ENCODE data around the gene CACNA1E. TPM values are rescaled to one million over a fixed set of nuclear protein-coding genes. Genes with fewer than 3 reads are reported as not detected.

CACNA1E gene
- total and polyA plus RNA-seq, 2 of the 13 experiments (the other 11 are each of a cell fraction or from before 2014, with no cell fraction given) = not detected

DNA sequence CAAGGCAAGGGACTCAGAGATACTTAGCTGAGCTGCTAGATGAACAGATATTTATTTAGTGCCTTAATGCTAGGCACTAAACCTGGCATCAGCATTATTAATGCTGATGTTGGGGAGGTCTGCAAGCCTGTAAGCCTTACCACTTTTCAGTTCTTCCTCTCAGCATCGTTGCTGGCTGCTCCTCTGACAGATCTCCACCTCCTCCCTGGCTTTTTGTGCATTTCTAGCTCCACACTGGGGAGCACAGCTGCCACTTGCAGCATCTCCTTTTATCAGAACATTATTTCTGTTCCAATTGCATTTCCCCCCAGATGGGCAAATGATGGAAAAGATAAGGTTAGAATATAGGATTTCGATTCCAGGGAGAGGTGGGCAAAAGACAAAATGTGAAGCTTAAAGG is 34.8 kb downstream of the CACNA1E start:
- in situ Hi-C loops (cut with HindIII; ENCODE audit: extremely low pct_ligation_motif_present, low pct_unique_long_range_greater_than_20kb) = no loop called here
- ChIA-PET CTCF (ENCODE audit: low intra/inter-chr PET ratio, low total read pairs) (no interaction called here), POLR2A (no interaction called here)
- no peak for TF ChIP-seq CEBPG (CRISPR knock-in tag; IDR thresholded peaks at IDR 0.05)
- TF ChIP-seq MAFK (conservative IDR thresholded peaks at IDR 0.05 in 1 of 2, IDR thresholded peaks at IDR 0.05 in 1 of 2; ENCODE audit: low read length in 2 of 2) = 0 out of 4 replicates have a peak, but pooled peaks of 1 of the 2 experiments have one; percentile 10
- TF ChIP-seq ZFP36L2 (CRISPR knock-in tag; IDR thresholded peaks at IDR 0.05) = no peak
- 0% methylated on average over 2 of the region's 2 CpGs for WGBS (ENCODE audit: low lambda C conversion rate)
- intact Hi-C loops (cut with micrococcal nuclease; ENCODE audit: unreplicated experiment) = no loop called here
- no peaks in the 10 kb centered on the region for H3K36me3 ChIP-seq (replicated peaks in 1 of 2; ENCODE audit: control insufficient read depth in 1 of 2, insufficient read depth in 2 of 2, low read length in 2 of 2)
- no peak overlapping the region for H2AFZ ChIP-seq (ENCODE audit: low read length)
- no peak for ATAC-seq
- H3K4me3 ChIP-seq (replicated peaks in 1 of 3; ENCODE audit: insufficient read depth in 1 of 3, low read depth in 2 of 3, low read length in 3 of 3) = no peak overlapping the region
- H3K9ac ChIP-seq (ENCODE audit: insufficient read depth, low read depth, low read length) = no peak overlapping the region
- no peak overlapping the region for H3K4me2 ChIP-seq (ENCODE audit: low read depth, low read length)
- DNase-seq (ENCODE audit: low spot score) = no peak
- H3K9me3 ChIP-seq (ENCODE audit: low read length) = no peaks in the 10 kb centered on the region
- H3K27me3 ChIP-seq (ENCODE audit: control insufficient read depth in 1 of 2, insufficient read depth in 2 of 2, low read length in 2 of 2) = no peaks in the 10 kb centered on the region
- FAIRE-seq = no peak
- BruUV-seq (replicated peaks) = no TSS peak
- H3K4me1 ChIP-seq (ENCODE audit: insufficient read depth, low read length) = no peaks in the 10 kb centered on the region
- H3K27ac ChIP-seq (ENCODE audit: extremely low read length, insufficient read depth, low read length) = no peak overlapping the region
- H3K79me2 ChIP-seq (ENCODE audit: insufficient read depth, low read length) = no peaks in the 10 kb centered on the region
- H4K20me1 ChIP-seq (ENCODE audit: insufficient read depth, low read length) = no peaks in the 10 kb centered on the region

DNA sequence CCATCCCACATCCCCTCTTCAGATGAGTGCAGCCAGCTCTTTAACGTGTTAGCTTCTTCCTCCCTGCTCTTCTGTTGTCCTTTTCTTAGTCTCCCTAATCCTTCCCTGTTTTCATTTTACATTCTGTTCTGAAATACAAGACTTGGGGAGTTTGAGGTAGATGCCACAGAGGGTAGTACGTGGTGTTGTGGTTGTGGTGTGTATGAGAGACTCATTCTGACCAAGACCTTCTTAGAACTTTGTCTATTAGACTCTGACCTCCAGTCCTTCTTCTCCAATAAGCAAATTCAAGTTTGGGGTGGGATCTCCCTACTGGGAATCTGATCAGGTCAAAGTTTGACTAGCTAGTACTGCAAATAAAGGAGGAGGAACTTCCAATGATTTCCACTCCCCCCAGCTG is 39.5 kb downstream of the CACNA1E start:
- no peaks in the 10 kb centered on the region for H3K4me1 ChIP-seq (ENCODE audit: insufficient read depth, low read length)
- H3K36me3 ChIP-seq (replicated peaks in 1 of 2; ENCODE audit: control insufficient read depth in 1 of 2, insufficient read depth in 2 of 2, low read length in 2 of 2) = no peaks in the 10 kb centered on the region
- no peaks in the 10 kb centered on the region for H3K79me2 ChIP-seq (ENCODE audit: insufficient read depth, low read length)
- TF ChIP-seq JDP2 (CRISPR knock-in tag; IDR thresholded peaks at IDR 0.05; ENCODE audit: borderline replicate concordance) (no peak), ZNF629 (CRISPR knock-in tag; conservative IDR thresholded peaks at IDR 0.05) (no peak), TBX2 (CRISPR knock-in tag; IDR thresholded peaks at IDR 0.05; ENCODE audit: borderline replicate concordance) (no peak), SMAD3 (CRISPR knock-in tag; IDR thresholded peaks at IDR 0.05) (no peak), ZNF773 (CRISPR knock-in tag; IDR thresholded peaks at IDR 0.05; ENCODE audit: borderline replicate concordance) (no peak), ZNF841 (CRISPR knock-in tag; IDR thresholded peaks at IDR 0.05; ENCODE audit: borderline replicate concordance) (no peak), ZNF232 (CRISPR knock-in tag; IDR thresholded peaks at IDR 0.05; ENCODE audit: borderline replicate concordance) (no peak)
- TF ChIP-seq, protein P1, sequence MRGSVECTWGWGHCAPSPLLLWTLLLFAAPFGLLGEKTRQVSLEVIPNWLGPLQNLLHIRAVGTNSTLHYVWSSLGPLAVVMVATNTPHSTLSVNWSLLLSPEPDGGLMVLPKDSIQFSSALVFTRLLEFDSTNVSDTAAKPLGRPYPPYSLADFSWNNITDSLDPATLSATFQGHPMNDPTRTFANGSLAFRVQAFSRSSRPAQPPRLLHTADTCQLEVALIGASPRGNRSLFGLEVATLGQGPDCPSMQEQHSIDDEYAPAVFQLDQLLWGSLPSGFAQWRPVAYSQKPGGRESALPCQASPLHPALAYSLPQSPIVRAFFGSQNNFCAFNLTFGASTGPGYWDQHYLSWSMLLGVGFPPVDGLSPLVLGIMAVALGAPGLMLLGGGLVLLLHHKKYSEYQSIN (CRISPR knock-in tag; IDR thresholded peaks at IDR 0.05; ENCODE audit: borderline replicate concordance) = no peak
- DNase-seq (ENCODE audit: low spot score) (no peak), ATAC-seq (no peak), FAIRE-seq (no peak)
- no peak overlapping the region for H3K27ac ChIP-seq (ENCODE audit: extremely low read length, insufficient read depth, low read length)
- POLR2A ChIA-PET = no interaction called here
- no peaks in the 10 kb centered on the region for H3K27me3 ChIP-seq (ENCODE audit: control insufficient read depth in 1 of 2, insufficient read depth in 2 of 2, low read length in 2 of 2)
- H4K20me1 ChIP-seq (ENCODE audit: insufficient read depth, low read length) = no peaks in the 10 kb centered on the region
- in situ Hi-C loops (cut with HindIII; ENCODE audit: extremely low pct_ligation_motif_present, low pct_unique_long_range_greater_than_20kb) (no loop called here), intact Hi-C loops (cut with micrococcal nuclease; ENCODE audit: unreplicated experiment) (no loop called here)
- peaks cover under 1% of the 10 kb centered on the region; the same call in 1 of the 2 replicates for H3K9me3 ChIP-seq (ENCODE audit: low read length)
- no peak overlapping the region for H3K4me3 ChIP-seq (replicated peaks in 1 of 3; ENCODE audit: insufficient read depth in 1 of 3, low read depth in 2 of 3, low read length in 3 of 3)
- BruUV-seq (replicated peaks) = no TSS peak
- no peak overlapping the region for H3K9ac ChIP-seq (ENCODE audit: insufficient read depth, low read depth, low read length)
- no peak overlapping the region for H2AFZ ChIP-seq (ENCODE audit: low read length)
- WGBS (ENCODE audit: low lambda C conversion rate) = 2% methylated on average over 2 of the region's 2 CpGs
- H3K4me2 ChIP-seq (ENCODE audit: low read depth, low read length) = no peak overlapping the region
- CTCF ChIA-PET (ENCODE audit: low intra/inter-chr PET ratio, low total read pairs) = no interaction called here

Measured in HepG2 (cell line).